COLO668 (cell line): ENCODE data around the gene PPP2R1A.
"Not testable (repeated sequence)": the region's sequence is repeated elsewhere in the genome, so short reads cannot be mapped to it uniquely, and the experiment has no call there.

Experiments
- DNase-seq: peaks from one replicate; lab custom pipeline; 2025; ENCODE audit not compliant: unreplicated experiment; lab: John Stamatoyannopoulos, UW

Gene PPP2R1A

GRCh38 chr19:52200044-52200443 lies 10.2 kb downstream of the PPP2R1A start:
- DNase-seq = no peak

GRCh38 chr19:52200755-52201391 lies 11.0 kb downstream of the PPP2R1A start:
- DNase-seq = not testable (repeated sequence)

GRCh38 chr19:52206481-52206880 lies 16.6 kb downstream of the PPP2R1A start:
- no peak for DNase-seq

- no peak for DNase-seq
Observed at GRCh38 chr19:52211203-52211602, 21.4 kb downstream of the PPP2R1A start.

GRCh38 chr19:52211926-52212571 lies 22.2 kb downstream of the PPP2R1A start:
- no peak for DNase-seq

GRCh38 chr19:52212572-52213255 lies 22.9 kb downstream of the PPP2R1A start:
- DNase-seq = no peak

GRCh38 chr19:52214241-52214640 lies 24.4 kb downstream of the PPP2R1A start:
- DNase-seq = no peak

- no peak for DNase-seq
Observed at GRCh38 chr19:52216401-52216800, 26.5 kb downstream of the PPP2R1A start.

- no peak for DNase-seq
Observed at GRCh38 chr19:52217576-52217975, 27.7 kb downstream of the PPP2R1A start.

- no peak for DNase-seq
Observed at GRCh38 chr19:52219611-52220010, 29.8 kb downstream of the PPP2R1A start.

- DNase-seq = no peak
Observed at GRCh38 chr19:52221031-52221430, 31.2 kb downstream of the PPP2R1A start.

- no peak for DNase-seq
Observed at GRCh38 chr19:52221831-52222375, 32.1 kb downstream of the PPP2R1A start.

- DNase-seq = no peak
Observed at GRCh38 chr19:52224211-52224610, 34.4 kb downstream of the PPP2R1A start.

- no peak for DNase-seq
Observed at GRCh38 chr19:52226652-52227051, 36.8 kb downstream of the PPP2R1A start.

GRCh38 chr19:52227196-52227940 lies 37.5 kb downstream of the PPP2R1A start:
- DNase-seq = no peak

- DNase-seq = no peak
Observed at GRCh38 chr19:52227980-52228379, 38.1 kb downstream of the PPP2R1A start.

- DNase-seq = no peak
Observed at GRCh38 chr19:52229524-52229923, 39.7 kb downstream of the PPP2R1A start.

GRCh38 chr19:52230685-52231084 lies 40.8 kb downstream of the PPP2R1A start:
- DNase-seq = no peak

- no peak for DNase-seq
Observed at GRCh38 chr19:52231154-52231910, 41.5 kb downstream of the PPP2R1A start.

- no peak for DNase-seq
Observed at GRCh38 chr19:52234406-52234805, 44.6 kb downstream of the PPP2R1A start.

GRCh38 chr19:52237197-52237596 lies 47.3 kb downstream of the PPP2R1A start:
- DNase-seq = no peak
